Measurements from ENCODE around the gene CHPF.

Gene CHPF

DNA sequence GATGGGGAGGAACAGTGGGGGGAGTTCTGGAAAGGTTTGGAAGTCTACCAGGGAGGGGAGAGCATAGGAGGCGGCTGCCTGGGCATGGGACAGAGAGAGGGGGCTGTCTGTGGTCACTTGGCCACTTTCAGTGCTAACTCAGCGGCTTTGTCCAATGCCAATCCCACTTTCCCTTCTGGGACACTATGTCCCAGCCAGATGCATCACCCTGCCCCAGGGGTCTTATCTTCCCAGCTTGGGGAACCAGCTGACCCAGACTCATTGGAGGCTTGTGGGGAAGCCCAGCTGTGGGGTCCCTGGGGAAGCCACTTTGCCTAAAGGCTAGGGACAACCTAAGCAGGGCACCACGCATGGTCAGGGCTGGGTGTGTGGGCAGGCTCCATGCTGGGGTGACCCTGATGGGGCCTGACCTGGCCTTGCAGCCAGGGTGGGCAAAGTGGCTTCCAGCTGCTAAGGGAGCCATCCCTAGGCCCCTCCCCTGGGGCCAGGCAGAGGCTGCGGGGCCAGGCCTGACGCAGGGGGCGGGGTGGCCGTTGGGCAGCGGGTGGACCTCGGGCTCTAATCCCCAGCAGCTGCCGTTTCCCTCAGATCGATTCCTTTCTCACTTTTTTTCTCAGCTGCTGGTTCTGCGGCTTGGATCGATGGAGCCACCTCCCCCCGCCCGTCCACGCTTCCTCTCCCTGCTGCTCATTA lies 30.9 kb downstream of the CHPF start:
- DNase-seq (ENCODE audit: extremely low spot score) = no peak
- POLR2A ChIA-PET = interaction anchor here (1.3 kb wide), 1 partner anchor 14 kb away, joined by 3 read pairs; the partner anchor contains the start of gene GMPPA
- CTCF ChIA-PET = interaction anchor here (1.0 to 1.3 kb wide), 3 partner anchors 15 to 36 kb away, joined by 3 to 4 read pairs (median 3); no protein-coding TSS in a partner anchor
- TF ChIP-seq, protein P1, sequence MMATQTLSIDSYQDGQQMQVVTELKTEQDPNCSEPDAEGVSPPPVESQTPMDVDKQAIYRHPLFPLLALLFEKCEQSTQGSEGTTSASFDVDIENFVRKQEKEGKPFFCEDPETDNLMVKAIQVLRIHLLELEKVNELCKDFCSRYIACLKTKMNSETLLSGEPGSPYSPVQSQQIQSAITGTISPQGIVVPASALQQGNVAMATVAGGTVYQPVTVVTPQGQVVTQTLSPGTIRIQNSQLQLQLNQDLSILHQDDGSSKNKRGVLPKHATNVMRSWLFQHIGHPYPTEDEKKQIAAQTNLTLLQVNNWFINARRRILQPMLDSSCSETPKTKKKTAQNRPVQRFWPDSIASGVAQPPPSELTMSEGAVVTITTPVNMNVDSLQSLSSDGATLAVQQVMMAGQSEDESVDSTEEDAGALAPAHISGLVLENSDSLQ (IDR thresholded peaks at IDR 0.05) = no peak
- TF ChIP-seq CTBP1 (IDR thresholded peaks at IDR 0.05; ENCODE audit: borderline replicate concordance) (no peak), TARDBP (IDR thresholded peaks at IDR 0.05) (no peak), LEF1 (IDR thresholded peaks at IDR 0.05; ENCODE audit: borderline replicate concordance) (no peak), SUZ12 (IDR thresholded peaks at IDR 0.05) (no peak), ELF4 (IDR thresholded peaks at IDR 0.05) (no peak), ARNT (IDR thresholded peaks at IDR 0.05) (no peak), ZNF384 (IDR thresholded peaks at IDR 0.05) (no peak), BHLHE40 (IDR thresholded peaks at IDR 0.05; ENCODE audit: borderline replicate concordance) (no peak), SP1 (IDR thresholded peaks at IDR 0.05) (no peak), NFRKB (IDR thresholded peaks at IDR 0.05) (no peak), HDGF (IDR thresholded peaks at IDR 0.05; ENCODE audit: borderline replicate concordance) (no peak), L3MBTL2 (conservative IDR thresholded peaks at IDR 0.05) (no peak), FOXM1 (IDR thresholded peaks at IDR 0.05; ENCODE audit: borderline replicate concordance) (no peak), FOXK2 (IDR thresholded peaks at IDR 0.05) (no peak), FOXA1 (IDR thresholded peaks at IDR 0.05) (no peak)

DNA sequence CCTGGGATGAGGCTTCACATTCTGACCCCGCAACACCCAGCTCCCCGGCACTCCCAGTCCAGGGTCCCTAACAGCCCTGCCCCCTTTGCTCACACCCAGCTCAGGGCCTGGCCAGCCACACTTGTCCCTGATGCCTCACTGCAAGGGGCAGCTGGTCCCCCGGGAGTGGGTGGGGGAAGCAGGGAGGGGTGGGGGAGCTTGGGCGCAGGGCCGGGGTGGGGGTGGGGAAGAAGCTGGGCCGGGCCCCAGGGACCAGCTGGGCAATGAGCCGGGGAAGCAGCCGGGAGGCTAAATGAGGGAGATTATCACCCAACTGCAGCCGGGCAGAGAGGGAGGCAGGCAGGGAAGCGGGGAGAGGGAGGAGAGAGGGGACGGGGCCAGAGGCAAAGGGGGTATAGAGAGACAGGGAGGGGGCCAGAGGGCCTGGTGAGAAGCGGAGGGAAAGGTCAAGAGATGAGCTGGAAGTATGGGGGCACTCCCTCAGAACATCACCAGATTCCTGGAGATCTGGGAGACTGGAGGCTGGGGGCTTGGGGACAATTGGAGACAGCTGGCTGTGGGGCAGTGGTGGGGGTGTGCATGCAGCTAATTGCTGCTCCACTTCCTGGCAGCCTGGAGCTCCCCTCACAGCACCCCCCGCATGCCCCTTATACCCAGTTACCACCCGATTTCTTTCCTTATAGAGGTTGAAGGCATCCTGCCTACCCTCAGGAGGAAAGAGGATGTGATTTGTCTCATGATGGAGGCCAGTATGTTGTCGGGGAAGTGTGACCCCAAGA lies 31.9 kb downstream of the CHPF start:
- ChIA-PET CTCF (interaction anchor here (0.6 to 1.3 kb wide), 4 partner anchors 16 to 24 kb away, joined by 3 to 4 read pairs (median 3); no protein-coding TSS in a partner anchor), POLR2A (interaction anchor here (0.7 kb wide), 2 partner anchors 9 to 30 kb away, joined by 3 read pairs; no protein-coding TSS in a partner anchor)
- no peak for TF ChIP-seq L3MBTL2 (conservative IDR thresholded peaks at IDR 0.05)
- no peak for TF ChIP-seq ELF4 (IDR thresholded peaks at IDR 0.05)
- no peak for TF ChIP-seq ZNF384 (IDR thresholded peaks at IDR 0.05)
- no peak for TF ChIP-seq NFRKB (IDR thresholded peaks at IDR 0.05)
- TF ChIP-seq SP1 (IDR thresholded peaks at IDR 0.05) = no peak
- TF ChIP-seq FOXK2 (IDR thresholded peaks at IDR 0.05) = no peak
- no peak for TF ChIP-seq HDGF (IDR thresholded peaks at IDR 0.05; ENCODE audit: borderline replicate concordance)
- DNase-seq (ENCODE audit: extremely low spot score) = no peak

DNA sequence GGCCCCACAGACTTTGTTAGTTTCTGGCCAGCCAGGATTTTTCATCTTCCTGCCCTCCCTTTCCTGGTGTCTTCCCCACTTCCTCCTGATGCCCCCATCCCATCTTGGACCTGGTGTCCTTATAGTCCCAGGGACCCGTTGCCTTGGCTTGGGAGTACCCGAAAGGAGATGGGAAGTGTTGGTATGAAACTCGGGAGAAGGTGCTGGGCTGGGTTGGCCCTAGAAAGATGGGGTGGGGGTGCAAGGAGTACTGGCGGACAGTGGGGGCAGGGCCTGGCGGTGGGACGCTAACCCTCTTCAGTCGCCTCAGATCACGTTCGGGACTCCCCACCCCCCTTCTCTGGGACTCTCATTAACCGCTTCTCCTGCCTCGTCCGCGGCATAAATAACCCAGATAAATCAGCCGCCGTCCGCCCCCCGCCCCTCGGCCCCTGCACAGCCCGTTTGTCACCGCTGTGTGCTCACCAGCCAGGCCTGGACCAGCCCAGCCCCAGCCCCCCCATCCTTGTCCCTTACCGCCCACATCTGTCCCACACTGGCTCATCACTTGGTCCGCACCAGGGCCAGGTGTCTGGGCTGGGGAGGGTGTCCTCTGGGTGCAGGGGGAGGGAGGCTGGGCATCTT lies 33.0 kb downstream of the CHPF start:
- DNase-seq (ENCODE audit: extremely low spot score) = no peak
- POLR2A ChIA-PET = interaction anchor here (0.9 to 5.0 kb wide), 5 partner anchors 11 to 33 kb away, joined by 3 to 41 read pairs (median 3); partner anchors contain the start of genes CHPF, GMPPA and TMEM198
- CTCF ChIA-PET = interaction anchor here (0.6 to 2.4 kb wide), 18 partner anchors 8 to 95 kb away, joined by 3 to 31 read pairs (median 4); partner anchors contain the start of gene GMPPA
- no peak for TF ChIP-seq TARDBP (IDR thresholded peaks at IDR 0.05)
- no peak for TF ChIP-seq SP1 (IDR thresholded peaks at IDR 0.05)
- TF ChIP-seq FOXA1 (IDR thresholded peaks at IDR 0.05) = no peak
- TF ChIP-seq NFRKB (IDR thresholded peaks at IDR 0.05) = no peak
- no peak for TF ChIP-seq ZNF384 (IDR thresholded peaks at IDR 0.05)
- TF ChIP-seq LEF1 (IDR thresholded peaks at IDR 0.05; ENCODE audit: borderline replicate concordance) = no peak
- no peak for TF ChIP-seq FOXK2 (IDR thresholded peaks at IDR 0.05)
- TF ChIP-seq HDGF (IDR thresholded peaks at IDR 0.05; ENCODE audit: borderline replicate concordance) = no peak
- TF ChIP-seq ARNT (IDR thresholded peaks at IDR 0.05) = no peak

DNA sequence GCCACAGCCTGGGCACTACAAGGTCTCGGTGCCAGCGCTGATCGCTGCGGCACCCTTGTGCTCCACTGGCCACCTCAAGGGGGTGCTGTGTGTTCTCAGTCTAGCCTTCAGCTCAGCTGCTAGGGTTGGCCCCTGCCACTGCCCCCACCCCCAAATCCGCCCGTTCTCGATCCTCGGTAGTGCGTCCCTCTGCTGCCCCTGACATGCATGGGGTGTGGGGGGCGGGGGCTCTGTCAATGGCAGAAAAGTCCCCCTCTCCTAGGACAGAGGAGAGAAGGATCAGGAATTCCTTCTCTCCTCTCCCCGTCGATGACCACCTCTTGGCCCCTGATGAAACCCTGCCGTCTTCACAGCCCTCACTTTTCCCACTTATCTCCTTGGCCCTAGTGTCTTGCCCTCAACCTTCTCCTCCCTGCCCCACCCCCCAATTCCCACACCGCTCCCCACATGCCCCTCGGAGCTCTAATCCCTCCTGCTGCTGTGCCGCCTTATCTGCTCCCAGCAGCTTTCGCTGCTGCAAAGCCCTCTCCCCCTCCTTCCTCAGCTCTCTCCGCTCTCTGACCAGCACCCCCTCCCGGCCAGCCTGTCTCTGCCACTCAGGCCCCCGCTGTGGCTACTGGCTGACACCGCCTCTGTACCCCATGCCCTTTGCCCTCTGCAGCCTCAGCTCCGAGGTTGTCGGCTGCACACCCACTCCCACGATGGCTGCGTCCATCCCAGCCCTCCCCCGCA lies 33.7 kb downstream of the CHPF start:
- DNase-seq (ENCODE audit: extremely low spot score) = peak; percentile 70
- ChIA-PET CTCF (interaction anchor here (0.5 to 2.4 kb wide), 24 partner anchors 9 to 236 kb away, joined by 3 to 31 read pairs (median 4); partner anchors contain the start of gene GMPPA), POLR2A (interaction anchor here (0.9 to 5.0 kb wide), 6 partner anchors 9 to 34 kb away, joined by 3 to 41 read pairs (median 3); partner anchors contain the start of genes CHPF, GMPPA and TMEM198)
- no peak for TF ChIP-seq NFRKB (IDR thresholded peaks at IDR 0.05)
- TF ChIP-seq SP1 (IDR thresholded peaks at IDR 0.05) = no peak
- TF ChIP-seq, protein P1 (IDR thresholded peaks at IDR 0.05) = peak; percentile 69

DNA sequence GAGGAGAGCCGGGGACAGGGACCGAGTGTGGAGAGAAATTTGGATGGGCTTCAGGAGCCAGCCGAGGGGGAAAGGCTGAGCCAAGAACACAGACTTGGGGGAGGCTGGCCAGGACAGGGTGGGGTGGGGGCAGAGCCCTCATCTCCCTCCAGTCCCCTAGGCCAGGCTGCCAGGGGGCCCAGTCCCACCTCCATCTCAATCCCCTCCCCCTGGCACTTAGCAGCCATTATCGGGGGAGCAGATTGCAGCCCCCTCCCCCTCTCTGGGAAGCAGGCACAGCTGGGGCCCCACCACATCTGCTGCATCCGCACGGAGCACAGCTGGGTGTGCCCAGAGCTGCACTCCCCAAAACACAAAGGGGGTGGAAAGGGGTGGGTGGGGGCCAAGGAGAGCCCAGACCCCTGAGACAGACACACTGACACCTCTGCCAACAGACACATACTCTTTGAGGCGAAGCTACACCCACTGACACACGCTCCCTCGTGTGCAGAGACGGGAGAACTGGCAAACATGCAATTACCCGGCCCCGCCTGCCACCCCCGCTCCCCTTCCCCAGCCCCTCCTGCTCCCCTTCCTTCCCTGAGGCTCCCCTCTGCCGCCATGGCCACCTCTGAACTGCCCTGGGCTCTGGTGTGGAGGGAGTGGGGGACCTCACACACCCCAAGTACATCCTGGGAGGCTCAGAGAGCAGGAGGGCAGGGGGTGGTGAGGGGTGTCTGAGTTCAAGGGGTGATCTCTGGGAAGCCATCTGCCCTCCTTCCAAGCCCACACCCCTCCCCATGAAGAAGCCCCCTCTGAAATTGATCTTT lies 34.4 kb downstream of the CHPF start:
- CTCF ChIA-PET = interaction anchor here (0.7 to 2.4 kb wide), 14 partner anchors 9 to 235 kb away, joined by 3 to 31 read pairs (median 5); partner anchors contain the start of gene GMPPA
- POLR2A ChIA-PET = interaction anchor here (1.0 to 5.0 kb wide), 5 partner anchors 8 to 35 kb away, joined by 3 to 41 read pairs (median 3); partner anchors contain the start of genes CHPF, GMPPA and TMEM198
- TF ChIP-seq TARDBP (IDR thresholded peaks at IDR 0.05) (no peak), ARNT (IDR thresholded peaks at IDR 0.05) (no peak), SP1 (IDR thresholded peaks at IDR 0.05) (no peak), FOXA1 (IDR thresholded peaks at IDR 0.05) (no peak), L3MBTL2 (conservative IDR thresholded peaks at IDR 0.05) (no peak), ZNF384 (IDR thresholded peaks at IDR 0.05) (no peak), CTBP1 (IDR thresholded peaks at IDR 0.05; ENCODE audit: borderline replicate concordance) (no peak)
- TF ChIP-seq, protein P1 (IDR thresholded peaks at IDR 0.05) = no peak
- no peak for DNase-seq (ENCODE audit: extremely low spot score)
